ENCODE results near the gene LEO1.

Gene LEO1

DNA sequence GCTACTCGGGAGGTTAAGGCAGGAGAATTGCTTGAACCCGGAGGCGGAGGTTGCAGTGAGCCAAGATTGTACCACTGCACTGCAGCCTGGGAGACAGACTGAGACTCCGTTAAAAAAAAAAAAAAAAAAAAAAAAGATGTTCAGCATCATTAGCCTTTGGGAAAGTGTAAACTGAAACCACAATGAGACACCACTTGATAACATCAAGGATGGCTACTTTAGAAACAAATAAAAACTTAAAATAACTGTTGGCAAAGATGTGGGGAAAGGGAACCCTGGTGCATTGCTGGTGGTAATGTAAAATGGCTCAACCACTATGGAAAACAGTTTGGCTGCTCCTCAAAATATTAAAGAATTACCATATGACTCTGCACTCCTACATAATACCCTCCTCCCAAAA lies 1.9 kb downstream of the LEO1 start:
- Mint-ChIP-seq H3K27me3 (no peaks in the 10 kb centered on the region), H3K4me3 (peak overlapping the region; percentile 99), H3K36me3 (peaks cover 18% of the 10 kb centered on the region), H3K27ac (no peak overlapping the region), H3K9me3 (no peaks in the 10 kb centered on the region), H3K4me1 (peaks cover 38% of the 10 kb centered on the region)

DNA sequence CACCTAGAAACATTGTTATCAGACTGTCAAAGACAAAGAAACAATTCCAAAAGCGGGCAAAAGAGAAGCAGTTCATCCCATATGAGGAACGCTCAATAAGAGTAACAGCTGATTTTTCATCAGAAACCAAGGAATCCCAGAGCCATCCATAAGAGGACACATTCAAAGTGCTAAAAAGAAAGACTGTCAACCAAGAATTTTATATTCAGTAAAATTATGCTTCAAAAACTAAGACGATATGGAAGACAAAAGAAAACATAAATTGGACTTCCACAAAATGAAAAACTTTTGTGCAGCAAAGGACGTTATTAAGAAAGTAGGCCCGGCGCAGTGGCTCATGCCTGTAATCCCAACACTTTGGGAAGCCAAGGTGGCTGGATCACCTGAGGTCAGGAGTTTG lies 4.0 kb downstream of the LEO1 start:
- Mint-ChIP-seq H3K27ac (no peak overlapping the region), H3K9me3 (no peaks in the 10 kb centered on the region), H3K27me3 (no peaks in the 10 kb centered on the region), H3K4me3 (no peak overlapping the region), H3K4me1 (peaks cover 38% of the 10 kb centered on the region), H3K36me3 (peaks cover 20% of the 10 kb centered on the region)

GRCh38 chr15:51966192-51966591 lies 5.4 kb downstream of the LEO1 start:
- H3K4me1 Mint-ChIP-seq, result peaks cover 32% of the 10 kb centered on the region
- no peaks in the 10 kb centered on the region for H3K9me3 Mint-ChIP-seq
- no peak overlapping the region for H3K27ac Mint-ChIP-seq
- H3K36me3 Mint-ChIP-seq, result peaks cover 17% of the 10 kb centered on the region
- H3K4me3 Mint-ChIP-seq, result peak overlapping the region; percentile 24
- no peaks in the 10 kb centered on the region for H3K27me3 Mint-ChIP-seq

DNA sequence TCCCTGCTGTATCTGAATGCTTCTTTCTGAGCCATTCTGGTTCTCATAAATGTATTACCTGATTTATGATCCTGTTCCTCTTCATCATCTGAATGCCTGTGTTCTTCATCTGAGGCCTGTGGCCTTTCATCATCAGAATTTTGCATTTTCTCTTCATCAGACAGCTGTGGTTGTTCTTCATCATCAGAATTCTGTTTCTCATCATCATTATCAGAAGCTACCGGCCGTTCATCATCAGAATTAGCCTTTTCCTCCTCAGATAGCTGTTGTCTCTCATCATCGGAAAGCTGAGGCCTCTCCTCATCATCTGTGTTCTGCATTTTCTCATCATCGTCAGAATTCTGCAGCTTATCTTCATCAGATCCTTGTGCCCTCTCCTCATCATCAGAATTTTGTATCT lies 5.9 kb downstream of the LEO1 start:
- Mint-ChIP-seq H3K27me3 (no peaks in the 10 kb centered on the region), H3K4me3 (no peak overlapping the region), H3K36me3 (peaks cover 17% of the 10 kb centered on the region), H3K9me3 (no peaks in the 10 kb centered on the region), H3K27ac (no peak overlapping the region), H3K4me1 (peaks cover 27% of the 10 kb centered on the region)

DNA sequence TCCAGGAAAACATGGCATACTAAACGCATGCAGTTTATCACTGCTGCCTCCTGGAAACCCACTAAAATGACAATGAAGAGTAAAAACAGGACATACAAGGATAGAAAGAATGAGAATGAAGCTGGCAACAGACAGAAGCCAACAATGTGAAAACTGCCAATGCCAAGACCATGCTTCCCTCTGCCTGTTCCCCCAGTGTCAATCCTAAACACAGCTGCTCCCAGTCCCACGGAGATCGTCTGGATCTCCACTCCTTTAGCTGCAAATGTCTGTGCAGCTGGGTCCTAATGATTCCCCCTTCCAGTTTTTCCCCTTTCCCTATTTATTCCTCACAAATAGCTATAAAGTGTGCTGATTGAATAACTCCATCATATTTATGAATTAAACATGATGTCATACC lies 16.1 kb downstream of the LEO1 start:
- no peaks in the 10 kb centered on the region for H3K27me3 Mint-ChIP-seq
- H3K36me3 Mint-ChIP-seq, result peaks cover 33% of the 10 kb centered on the region
- no peak overlapping the region for H3K27ac Mint-ChIP-seq
- H3K4me3 Mint-ChIP-seq, result no peak overlapping the region
- no peaks in the 10 kb centered on the region for H3K4me1 Mint-ChIP-seq
- no peaks in the 10 kb centered on the region for H3K9me3 Mint-ChIP-seq

DNA sequence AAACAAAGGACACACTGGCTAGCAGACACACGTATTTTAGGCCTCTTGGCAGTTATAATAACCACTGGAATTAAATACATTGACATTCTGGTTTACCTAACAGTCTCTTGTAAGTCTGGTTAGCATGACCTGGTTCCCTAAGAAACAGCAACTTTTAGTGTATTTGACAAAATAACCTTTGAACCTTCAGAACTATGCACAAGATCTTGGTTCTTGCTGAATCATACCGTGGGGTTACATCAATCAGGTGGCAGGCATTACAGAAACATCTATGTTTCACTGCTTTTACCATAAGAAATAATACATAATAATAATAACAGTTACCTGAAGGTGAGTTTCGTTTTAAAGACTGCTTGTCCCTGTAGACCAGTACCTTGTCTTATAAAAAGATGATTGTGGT lies 18.8 kb downstream of the LEO1 start:
- Mint-ChIP-seq H3K36me3 (peaks cover 29% of the 10 kb centered on the region), H3K4me1 (no peaks in the 10 kb centered on the region), H3K9me3 (no peaks in the 10 kb centered on the region), H3K4me3 (no peak overlapping the region), H3K27me3 (no peaks in the 10 kb centered on the region), H3K27ac (no peak overlapping the region)

DNA sequence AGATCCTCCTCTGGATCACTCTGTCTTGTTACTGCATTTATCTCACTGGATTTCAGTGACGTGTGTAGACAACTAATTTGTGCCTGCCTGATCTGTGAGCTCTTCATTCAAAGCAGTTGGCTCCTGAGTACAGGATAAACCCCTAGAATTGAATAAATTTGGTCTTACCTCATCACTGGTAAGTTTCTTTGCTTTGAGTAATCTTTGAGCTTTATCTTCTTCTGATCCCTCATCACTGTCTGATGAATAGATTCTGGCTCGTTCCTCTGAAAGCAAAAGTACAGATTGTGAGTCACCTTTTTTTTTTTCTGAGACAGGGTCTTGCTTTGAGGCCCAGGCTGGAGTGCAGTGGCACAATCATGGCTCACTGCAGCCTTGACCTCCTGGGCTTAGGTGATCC lies 24.5 kb downstream of the LEO1 start:
- Mint-ChIP-seq H3K4me1 (peaks cover 7% of the 10 kb centered on the region), H3K4me3 (no peak overlapping the region), H3K27me3 (no peaks in the 10 kb centered on the region), H3K9me3 (no peaks in the 10 kb centered on the region), H3K27ac (peak overlapping the region; percentile 76), H3K36me3 (peaks cover 32% of the 10 kb centered on the region)

- Mint-ChIP-seq H3K27ac (no peak overlapping the region), H3K27me3 (no peaks in the 10 kb centered on the region), H3K36me3 (peaks cover 13% of the 10 kb centered on the region), H3K4me3 (no peak overlapping the region), H3K4me1 (peaks cover 4% of the 10 kb centered on the region), H3K9me3 (no peaks in the 10 kb centered on the region)
Observed at GRCh38 chr15:51939216-51939615, 32.4 kb downstream of the LEO1 start.

- no peaks in the 10 kb centered on the region for H3K9me3 Mint-ChIP-seq
- H3K27me3 Mint-ChIP-seq, result no peaks in the 10 kb centered on the region
- peaks cover 4% of the 10 kb centered on the region for H3K4me1 Mint-ChIP-seq
- H3K27ac Mint-ChIP-seq, result peak overlapping the region; percentile 92
- no peak overlapping the region for H3K4me3 Mint-ChIP-seq
- H3K36me3 Mint-ChIP-seq, result peaks cover 8% of the 10 kb centered on the region
Observed at GRCh38 chr15:51938286-51938685, 33.3 kb downstream of the LEO1 start.

- H3K4me1 Mint-ChIP-seq, result no peaks in the 10 kb centered on the region
- H3K36me3 Mint-ChIP-seq, result peaks cover 5% of the 10 kb centered on the region
- H3K4me3 Mint-ChIP-seq, result no peak overlapping the region
- no peak overlapping the region for H3K27ac Mint-ChIP-seq
- no peaks in the 10 kb centered on the region for H3K9me3 Mint-ChIP-seq
- no peaks in the 10 kb centered on the region for H3K27me3 Mint-ChIP-seq
Observed at GRCh38 chr15:51936105-51936478, 35.5 kb downstream of the LEO1 start.

- H3K9me3 Mint-ChIP-seq, result no peaks in the 10 kb centered on the region
- H3K27ac Mint-ChIP-seq, result peak overlapping the region; percentile 2
- H3K36me3 Mint-ChIP-seq, result peaks cover 5% of the 10 kb centered on the region
- no peaks in the 10 kb centered on the region for H3K27me3 Mint-ChIP-seq
- H3K4me3 Mint-ChIP-seq, result no peak overlapping the region
- no peaks in the 10 kb centered on the region for H3K4me1 Mint-ChIP-seq
Observed at GRCh38 chr15:51935466-51936104, 36.0 kb downstream of the LEO1 start.

DNA sequence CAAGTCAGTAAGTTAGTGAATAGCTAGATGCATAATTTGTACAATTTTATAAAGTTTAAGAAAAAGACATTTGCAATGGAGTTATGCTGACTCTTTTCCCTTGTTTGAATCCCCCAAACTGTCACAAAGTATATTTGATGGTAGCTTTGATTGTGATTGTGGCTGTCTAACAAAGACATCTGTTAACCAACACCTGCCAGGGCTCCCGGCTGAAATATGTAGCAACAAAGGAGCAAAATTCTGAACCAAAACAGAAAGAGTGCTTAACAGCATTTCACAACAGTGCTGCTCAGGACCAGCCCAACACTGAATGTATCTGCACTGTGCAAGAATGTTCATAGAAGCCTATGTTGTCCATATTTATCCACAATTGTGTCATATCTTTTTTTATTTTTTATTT lies 39.4 kb downstream of the LEO1 start:
- Mint-ChIP-seq H3K4me1 (no peaks in the 10 kb centered on the region), H3K4me3 (no peak overlapping the region), H3K27ac (no peak overlapping the region), H3K27me3 (no peaks in the 10 kb centered on the region), H3K36me3 (peaks cover under 1% of the 10 kb centered on the region), H3K9me3 (no peaks in the 10 kb centered on the region)

- no peaks in the 10 kb centered on the region for H3K4me1 Mint-ChIP-seq
- H3K9me3 Mint-ChIP-seq, result no peaks in the 10 kb centered on the region
- H3K36me3 Mint-ChIP-seq, result no peaks in the 10 kb centered on the region
- no peak overlapping the region for H3K27ac Mint-ChIP-seq
- H3K27me3 Mint-ChIP-seq, result no peaks in the 10 kb centered on the region
- H3K4me3 Mint-ChIP-seq, result no peak overlapping the region
Observed at GRCh38 chr15:51931638-51932037, 39.9 kb downstream of the LEO1 start.

- H3K4me1 Mint-ChIP-seq, result no peaks in the 10 kb centered on the region
- no peaks in the 10 kb centered on the region for H3K9me3 Mint-ChIP-seq
- no peak overlapping the region for H3K27ac Mint-ChIP-seq
- no peaks in the 10 kb centered on the region for H3K36me3 Mint-ChIP-seq
- H3K4me3 Mint-ChIP-seq, result no peak overlapping the region
- no peaks in the 10 kb centered on the region for H3K27me3 Mint-ChIP-seq
Observed at GRCh38 chr15:51931016-51931415, 40.6 kb downstream of the LEO1 start.

- Mint-ChIP-seq H3K27me3 (no peaks in the 10 kb centered on the region), H3K4me1 (no peaks in the 10 kb centered on the region), H3K4me3 (no peak overlapping the region), H3K27ac (no peak overlapping the region), H3K36me3 (no peaks in the 10 kb centered on the region), H3K9me3 (no peaks in the 10 kb centered on the region)
Observed at GRCh38 chr15:51926809-51927208, 44.8 kb downstream of the LEO1 start.

- Mint-ChIP-seq H3K36me3 (peaks cover 4% of the 10 kb centered on the region), H3K27me3 (no peaks in the 10 kb centered on the region), H3K4me3 (no peak overlapping the region), H3K9me3 (no peaks in the 10 kb centered on the region), H3K4me1 (no peaks in the 10 kb centered on the region), H3K27ac (no peak overlapping the region)
Observed at GRCh38 chr15:51924156-51925068, 47.2 kb downstream of the LEO1 start.
